NCI-H1417 treated with DMSO at 0.1 percent for 48 hours (cell line): ENCODE results near the gene TNK2.
"Not testable (repeated sequence)": the region's sequence is repeated elsewhere in the genome, so short reads cannot be mapped to it uniquely, and the experiment has no call there.

Experiments used
- DNase-seq: peaks from one replicate; lab custom pipeline; 2025; lab: John Stamatoyannopoulos, UW

Gene TNK2

GRCh38 chr3:195916991-195917390 lies 8.6 kb upstream of the TNK2 start:
- DNase-seq, result no peak

GRCh38 chr3:195916291-195916690 lies 7.9 kb upstream of the TNK2 start:
- DNase-seq, result no peak

GRCh38 chr3:195914648-195915473 lies 6.5 kb upstream of the TNK2 start:
- DNase-seq, result no peak

GRCh38 chr3:195914146-195914545 lies 5.8 kb upstream of the TNK2 start:
- DNase-seq, result not testable (repeated sequence)

GRCh38 chr3:195913382-195913781 lies 5.0 kb upstream of the TNK2 start:
- no peak for DNase-seq

- DNase-seq, result no peak
Observed at GRCh38 chr3:195911946-195912270, 3.6 kb upstream of the TNK2 start.

GRCh38 chr3:195911041-195911945 lies 2.9 kb upstream of the TNK2 start:
- no peak for DNase-seq

- DNase-seq, result no peak
Observed at GRCh38 chr3:195910499-195910845, 2.1 kb upstream of the TNK2 start.

- peak; percentile 46 for DNase-seq
Observed at GRCh38 chr3:195909644-195910498, 1.5 kb upstream of the TNK2 start.

GRCh38 chr3:195908694-195909581 lies 587 bp upstream of the TNK2 start:
- DNase-seq, result no peak

- no peak for DNase-seq
Observed at GRCh38 chr3:195907684-195907933, 742 bp downstream of the TNK2 start.

- no peak for DNase-seq
Observed at GRCh38 chr3:195906865-195907683, 1.3 kb downstream of the TNK2 start.

GRCh38 chr3:195905970-195906864 lies 2.1 kb downstream of the TNK2 start:
- DNase-seq, result no peak

GRCh38 chr3:195904368-195904767 lies 4.0 kb downstream of the TNK2 start:
- DNase-seq, result no peak

GRCh38 chr3:195903950-195904290 lies 4.4 kb downstream of the TNK2 start:
- no peak for DNase-seq

GRCh38 chr3:195902634-195903033 lies 5.7 kb downstream of the TNK2 start:
- DNase-seq, result not testable (repeated sequence)

- DNase-seq, result not testable (repeated sequence)
Observed at GRCh38 chr3:195901836-195902585, 6.3 kb downstream of the TNK2 start.

- no peak for DNase-seq
Observed at GRCh38 chr3:195900436-195901355, 7.7 kb downstream of the TNK2 start.
